AG04449 (cell line): ENCODE measurements around the gene ZNF397.

Source experiments
- CTCF ChIA-PET: fragments of 350-600 bp; formaldehyde crosslinking; extraction: SDS; loops from one replicate; lab custom pipeline; 2021; ENCODE audit warnings: antibody characterized with exemption; lab: Yijun Ruan, JAX
- POLR2A ChIA-PET: fragments of 400-600, 350-600 bp; formaldehyde crosslinking; extraction: SDS; loops from one replicate; lab custom pipeline; 2020; ENCODE audit warnings: antibody characterized with exemption, inconsistent platforms; lab: Yijun Ruan, JAX
- DNase-seq: peaks from one replicate; pipeline ENCODE4 v3.0.0-alpha.2; 2010; ENCODE audit warnings: low read depth, low spot score
- H3K4me3 ChIP-seq: 2 replicates; pipeline ENCODE4 v1.5.1; 2011; ENCODE audit warnings: low read depth, mild to moderate bottlenecking, control low read depth, low read length
- TF ChIP-seq, protein P1 (sequence below): IDR thresholded peaks from one replicate; pipeline ENCODE4 v1.5.1; 2011; ENCODE audit warnings: mild to moderate bottlenecking, moderate library complexity, low read length, control low read depth, inconsistent platforms; ENCODE audit not compliant: insufficient read depth; ENCODE audit errors: missing control alignments

ZNF397 gene

DNA sequence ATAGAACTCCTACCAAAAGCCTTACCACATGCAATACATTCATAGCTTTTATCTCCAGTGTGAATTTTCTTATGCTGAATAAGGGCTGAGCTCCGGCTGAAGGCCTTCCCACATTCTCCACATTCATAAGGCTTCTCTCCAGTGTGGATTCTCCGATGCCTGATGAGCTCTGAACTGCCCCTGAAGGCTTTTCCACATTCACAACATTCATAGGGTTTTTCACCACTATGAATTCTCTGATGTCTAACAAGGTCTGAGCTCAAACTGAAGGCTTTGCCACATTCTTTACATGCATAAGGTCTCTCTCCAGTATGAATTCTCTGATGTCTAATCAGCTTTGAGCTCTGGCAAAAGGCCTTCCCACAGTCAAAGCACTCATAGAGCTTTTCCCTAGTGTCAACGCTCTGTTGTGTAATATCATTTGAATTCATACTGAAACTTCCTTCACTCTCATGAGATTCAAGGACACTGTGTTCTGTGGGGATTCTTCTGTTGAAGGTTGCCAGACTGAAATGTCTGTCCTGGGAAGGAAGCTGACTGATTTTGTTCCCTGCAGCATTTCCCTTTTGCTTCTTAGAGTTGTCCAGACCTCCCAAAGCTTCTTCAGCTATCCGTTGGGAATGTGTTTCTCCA is 12.9 kb downstream of the ZNF397 start:
- no peak overlapping the region for H3K4me3 ChIP-seq
- TF ChIP-seq, protein P1, sequence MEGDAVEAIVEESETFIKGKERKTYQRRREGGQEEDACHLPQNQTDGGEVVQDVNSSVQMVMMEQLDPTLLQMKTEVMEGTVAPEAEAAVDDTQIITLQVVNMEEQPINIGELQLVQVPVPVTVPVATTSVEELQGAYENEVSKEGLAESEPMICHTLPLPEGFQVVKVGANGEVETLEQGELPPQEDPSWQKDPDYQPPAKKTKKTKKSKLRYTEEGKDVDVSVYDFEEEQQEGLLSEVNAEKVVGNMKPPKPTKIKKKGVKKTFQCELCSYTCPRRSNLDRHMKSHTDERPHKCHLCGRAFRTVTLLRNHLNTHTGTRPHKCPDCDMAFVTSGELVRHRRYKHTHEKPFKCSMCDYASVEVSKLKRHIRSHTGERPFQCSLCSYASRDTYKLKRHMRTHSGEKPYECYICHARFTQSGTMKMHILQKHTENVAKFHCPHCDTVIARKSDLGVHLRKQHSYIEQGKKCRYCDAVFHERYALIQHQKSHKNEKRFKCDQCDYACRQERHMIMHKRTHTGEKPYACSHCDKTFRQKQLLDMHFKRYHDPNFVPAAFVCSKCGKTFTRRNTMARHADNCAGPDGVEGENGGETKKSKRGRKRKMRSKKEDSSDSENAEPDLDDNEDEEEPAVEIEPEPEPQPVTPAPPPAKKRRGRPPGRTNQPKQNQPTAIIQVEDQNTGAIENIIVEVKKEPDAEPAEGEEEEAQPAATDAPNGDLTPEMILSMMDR = no peak
- ChIA-PET POLR2A (no interaction called here), CTCF (interaction anchor here (1.1 kb wide), 1 partner anchor 22 kb away, joined by 3 read pairs; no protein-coding TSS in a partner anchor)
- no peak for DNase-seq

DNA sequence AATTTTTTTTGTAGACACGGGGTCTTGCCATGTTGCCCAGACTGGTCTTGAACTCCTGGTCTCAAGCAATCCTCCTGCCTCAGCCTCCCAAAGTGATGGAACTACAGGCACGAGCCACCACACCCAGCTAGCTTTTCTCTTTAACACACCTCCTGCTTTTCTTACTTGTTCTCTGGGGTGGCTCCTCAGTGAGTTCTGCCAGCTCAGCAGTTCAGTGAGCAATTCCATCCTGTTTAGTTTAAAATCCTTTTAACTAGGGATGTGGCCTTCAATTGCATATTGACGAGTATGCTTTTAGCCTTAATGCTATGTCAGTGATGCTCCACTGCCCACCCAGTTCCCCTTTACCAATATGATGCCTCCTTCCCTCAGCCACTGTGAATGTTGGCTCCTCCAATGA is 16.1 kb downstream of the ZNF397 start:
- TF ChIP-seq, protein P1 = no peak
- POLR2A ChIA-PET = no interaction called here
- H3K4me3 ChIP-seq = no peak overlapping the region
- CTCF ChIA-PET = no interaction called here
- no peak for DNase-seq

DNA sequence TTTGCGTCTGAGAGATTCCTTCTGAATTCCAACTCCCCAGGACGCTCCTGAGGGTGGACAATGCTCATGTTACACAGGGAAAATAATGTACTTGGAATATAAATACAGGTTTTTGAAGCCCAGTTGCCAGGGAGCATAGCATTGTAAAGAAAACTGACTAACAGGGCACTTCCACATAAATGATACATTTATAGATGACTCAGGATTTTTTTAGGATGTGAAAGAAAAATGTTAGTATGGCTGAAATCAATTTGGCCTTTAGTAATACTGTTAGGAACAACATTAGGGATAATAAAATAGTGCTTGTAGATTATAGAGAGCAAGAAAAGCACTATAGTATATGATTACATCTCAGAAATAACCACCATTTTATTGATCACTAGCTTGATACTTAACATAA is 23.6 kb downstream of the ZNF397 start:
- TF ChIP-seq, protein P1 = no peak
- POLR2A ChIA-PET = no interaction called here
- no peak overlapping the region for H3K4me3 ChIP-seq
- CTCF ChIA-PET = interaction anchor here (1.2 kb wide), 1 partner anchor 18 kb away, joined by 5 read pairs; no protein-coding TSS in a partner anchor
- DNase-seq = no peak

DNA sequence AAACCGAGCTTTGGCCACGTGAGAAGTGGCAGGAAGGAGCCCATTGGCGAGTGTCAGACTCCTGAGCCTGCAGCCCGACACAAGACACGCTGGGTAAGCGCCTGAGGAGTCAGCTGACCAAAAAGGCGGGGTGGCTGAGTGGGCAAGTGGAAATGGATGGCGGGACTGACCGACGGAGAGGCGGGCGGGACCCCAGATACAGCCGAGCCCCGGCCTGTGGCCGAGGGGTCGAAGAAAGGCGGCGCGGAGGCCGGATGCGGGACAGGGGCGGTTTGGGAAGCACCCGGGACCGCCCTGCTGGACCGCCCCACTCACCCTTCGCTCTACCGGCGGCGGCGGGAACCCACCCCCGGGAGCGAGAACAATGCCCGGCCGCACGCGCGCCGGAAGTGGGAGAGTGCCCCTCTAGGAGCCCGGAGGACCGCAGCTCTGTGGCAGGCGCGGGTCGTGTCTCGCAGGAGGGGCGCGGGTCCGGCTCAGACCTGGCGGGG is 26.4 kb downstream of the ZNF397 start:
- ChIA-PET POLR2A (no interaction called here), CTCF (interaction anchor here (0.7 to 1.2 kb wide), 2 partner anchors 25 to 36 kb away, joined by 3 to 4 read pairs; no protein-coding TSS in a partner anchor)
- peak overlapping the region; percentile 45 for H3K4me3 ChIP-seq
- no peak for DNase-seq
- TF ChIP-seq, protein P1 = no peak

DNA sequence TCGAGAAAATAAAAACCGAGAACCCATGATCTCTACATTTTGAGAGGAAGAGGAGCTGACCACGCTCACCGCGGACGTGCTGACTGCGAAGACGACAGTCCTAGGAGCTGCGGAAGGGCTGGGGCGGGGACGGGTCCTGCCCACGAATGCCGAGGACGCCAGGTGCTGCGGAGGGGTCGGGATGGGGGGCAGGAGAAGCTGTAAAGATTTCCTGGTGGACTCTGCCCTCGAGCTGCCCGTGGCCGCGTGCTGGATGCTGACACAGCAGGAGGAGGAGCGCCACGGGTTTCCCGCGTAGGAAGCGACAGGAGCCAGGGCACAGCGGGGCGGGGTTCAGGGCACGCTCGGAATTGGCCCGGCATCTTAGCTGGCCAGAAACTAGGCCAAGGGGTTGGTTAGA is 27.0 kb downstream of the ZNF397 start:
- no peak for DNase-seq
- TF ChIP-seq, protein P1 = no peak
- peak overlapping the region; percentile 44 for H3K4me3 ChIP-seq
- POLR2A ChIA-PET = no interaction called here
- CTCF ChIA-PET = no interaction called here

DNA sequence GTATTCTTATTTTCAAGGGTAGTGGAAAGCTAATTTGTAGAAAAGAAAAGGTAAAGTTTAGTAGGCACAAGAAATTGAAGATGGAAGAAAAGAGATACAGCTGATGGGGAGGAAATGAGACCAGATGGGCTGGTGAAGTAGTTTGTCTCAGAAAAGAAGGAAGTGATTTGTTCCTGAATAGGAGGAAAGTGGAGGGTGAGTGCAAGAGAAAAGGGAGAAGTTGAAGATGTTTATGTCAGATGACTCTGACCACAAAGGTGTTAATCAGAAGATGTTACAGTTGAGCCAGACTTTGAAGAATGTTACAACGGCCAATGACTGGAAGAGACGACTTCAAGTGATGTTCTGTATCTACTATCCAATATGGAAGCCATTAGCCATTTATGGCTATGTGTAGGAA is 28.0 kb downstream of the ZNF397 start:
- DNase-seq = no peak
- H3K4me3 ChIP-seq = no peak overlapping the region
- ChIA-PET POLR2A (no interaction called here), CTCF (no interaction called here)
- TF ChIP-seq, protein P1 = no peak
